CD4-positive, CD25-positive, alpha-beta regulatory T cell (primary cell): ENCODE results near the gene WNK3. TPM values are rescaled to one million over a fixed set of nuclear protein-coding genes. Genes with fewer than 3 reads are reported as not detected.

ENCODE experiments used
- ATAC-seq, 2 donors: fragments of 150-1000 bp; cut with Tn5 transposase; one replicate each; pipeline ENCODE4 v1.10.0; 2021; ENCODE audit warnings: low read depth in 2 of 2, moderate number of reproducible peaks in 2 of 2, moderate library complexity in 1 of 2
- DNase-seq, 3 donors: peaks; one replicate each; pipeline versions ENCODE4 v3.0.0 to v3.0.0-alpha.2; 2012 to 2022; ENCODE audit warnings: mixed read lengths in 1 of 3
- H3K27ac ChIP-seq: one replicate; pipeline ENCODE4 v1.7.0; 2013; ENCODE audit warnings: mild to moderate bottlenecking, low read length; ENCODE audit not compliant: insufficient read depth, poor library complexity, severe bottlenecking
- H3K27me3 ChIP-seq: one replicate; pipeline ENCODE4 v1.7.0; 2013; ENCODE audit warnings: low read length; ENCODE audit not compliant: control insufficient read depth, insufficient read depth
- H3K36me3 ChIP-seq: one replicate; pipeline ENCODE4 v1.7.0; 2013; ENCODE audit warnings: mild to moderate bottlenecking, low read length, moderate library complexity; ENCODE audit not compliant: control insufficient read depth, insufficient read depth
- H3K4me1 ChIP-seq: 2 replicates; pipeline ENCODE4 v1.7.0; 2013; ENCODE audit warnings: mild to moderate bottlenecking, low read length; ENCODE audit not compliant: insufficient read depth, control insufficient read depth, poor library complexity, severe bottlenecking
- H3K4me3 ChIP-seq: one replicate; pipeline ENCODE4 v1.7.0; 2013; ENCODE audit warnings: low read depth, mild to moderate bottlenecking, low read length, moderate library complexity
- H3K9me3 ChIP-seq, 2 experiments: 1 replicate in 1 of 2; 2 replicates in 1 of 2; pipeline ENCODE4 v1.7.0; 2013; ENCODE audit warnings: low read length in 2 of 2, mild to moderate bottlenecking in 1 of 2, moderate library complexity in 1 of 2; ENCODE audit not compliant: control insufficient read depth in 2 of 2
- H3K27ac Mint-ChIP-seq, 3 donors: one replicate each; pipeline ENCODE4 v1.8.0; 2020 to 2022; ENCODE audit warnings: mild to moderate bottlenecking in 3 of 3, mixed read lengths in 3 of 3, moderate library complexity in 2 of 3
- H3K27me3 Mint-ChIP-seq: one replicate; pipeline ENCODE4 v1.8.0; 2022; ENCODE audit warnings: mild to moderate bottlenecking, mixed read lengths
- H3K36me3 Mint-ChIP-seq: one replicate; pipeline ENCODE4 v1.8.0; 2020; ENCODE audit warnings: mixed read lengths
- H3K4me1 Mint-ChIP-seq, 4 donors: one replicate each; pipeline ENCODE4 v1.8.0; 2020 to 2022; ENCODE audit warnings: mixed read lengths in 4 of 4, mild to moderate bottlenecking in 1 of 4
- H3K4me3 Mint-ChIP-seq, 4 donors: one replicate each; pipeline ENCODE4 v1.8.0; 2020 to 2022; ENCODE audit warnings: mild to moderate bottlenecking in 4 of 4, mixed read lengths in 4 of 4, moderate library complexity in 3 of 4
- H3K9me3 Mint-ChIP-seq, 7 donors: one replicate each; pipeline ENCODE4 v1.8.0; 2020 to 2022; ENCODE audit warnings: mixed read lengths in 7 of 7, mild to moderate bottlenecking in 3 of 7, moderate library complexity in 2 of 7
- polyA plus RNA-seq, 4 donors: library from polyadenylated mRNA; unstranded; fragments of 300-500 nt; fragmentation: Illumina TruSeq; gene quantifications; one replicate each; pipeline ENCODE4 v1.2.3, GENCODE V29; 2021
- total RNA-seq: library from RNA; stranded (reverse); gene quantifications from one replicate; pipeline ENCODE4 v1.2.3, GENCODE V29; 2022

The WNK3 gene
- total and polyA plus RNA-seq, 5 donors from 2014 or later, result 0.06 TPM; not detected in 4

- Mint-ChIP-seq H3K36me3 (peaks cover 12% of the 10 kb centered on the region), H3K4me1 (peaks cover 0 to 57% (median 45%) of the 10 kb centered on the region in 4 donors)
- DNase-seq, result no peak
Measured at GRCh38 chrX:54178100-54178940, 179.5 kb downstream of the WNK3 start.

GRCh38 chrX:54177306-54177705 is 180.5 kb downstream of the WNK3 start:
- Mint-ChIP-seq H3K9me3 (no peaks in the 10 kb centered on the region), H3K36me3 (peaks cover 12% of the 10 kb centered on the region), H3K4me3 (peak overlapping the region in 1 of 4 donors; percentile 16), H3K27me3 (no peaks in the 10 kb centered on the region), H3K27ac (no peak overlapping the region), H3K4me1 (peaks cover 0 to 57% (median 45%) of the 10 kb centered on the region in 4 donors)
- DNase-seq (no peak), ATAC-seq (no peak)
- Histone ChIP-seq H3K36me3 (no peaks in the 10 kb centered on the region), H3K27me3 (no peaks in the 10 kb centered on the region), H3K9me3 (no peaks in the 10 kb centered on the region), H3K27ac (no peak overlapping the region), H3K4me3 (no peak overlapping the region), H3K4me1 (peaks cover 24% of the 10 kb centered on the region)

More at GRCh38 chrX:54178100-54178940, 179.5 kb downstream of the WNK3 start:
- no peaks in the 10 kb centered on the region for H3K27me3 ChIP-seq
- H3K4me3 ChIP-seq, result no peak overlapping the region
- no peak for ATAC-seq
- H3K9me3 ChIP-seq, result no peaks in the 10 kb centered on the region
- peaks cover 24% of the 10 kb centered on the region for H3K4me1 ChIP-seq
- H3K36me3 ChIP-seq, result no peaks in the 10 kb centered on the region
- Mint-ChIP-seq H3K4me3 (peak overlapping the region in 1 of 4 donors; percentile 16), H3K27ac (no peak overlapping the region), H3K27me3 (no peaks in the 10 kb centered on the region), H3K9me3 (no peaks in the 10 kb centered on the region)
- H3K27ac ChIP-seq, result no peak overlapping the region

DNA sequence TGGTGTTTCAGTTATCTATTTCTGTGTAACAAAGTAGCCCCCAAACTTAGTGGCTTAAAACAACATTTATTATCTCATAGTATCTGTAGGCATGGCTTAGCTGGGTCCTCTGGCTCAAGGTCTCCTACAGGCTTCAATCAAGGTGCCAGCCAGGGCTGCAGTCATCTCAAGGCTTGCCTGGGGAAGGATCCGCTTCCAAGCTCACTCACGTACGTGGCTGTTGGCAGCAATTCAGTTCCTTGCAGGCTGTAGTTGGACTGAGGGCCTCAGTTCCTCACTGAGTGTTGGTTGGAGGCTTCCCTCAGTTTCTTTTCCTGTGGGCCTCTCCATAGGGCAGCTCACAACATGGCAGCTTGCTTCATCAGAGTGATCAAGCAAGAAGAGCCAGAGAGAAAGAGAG is 184.1 kb downstream of the WNK3 start:
- no peak overlapping the region for H3K4me3 ChIP-seq
- peaks cover 1% of the 10 kb centered on the region for H3K4me1 ChIP-seq
- Mint-ChIP-seq H3K9me3 (no peaks in the 10 kb centered on the region), H3K4me1 (peaks cover 0 to 22% (median 19%) of the 10 kb centered on the region in 4 donors), H3K4me3 (no peak overlapping the region), H3K36me3 (peaks cover 12% of the 10 kb centered on the region), H3K27ac (no peak overlapping the region), H3K27me3 (no peaks in the 10 kb centered on the region)
- H3K9me3 ChIP-seq, result no peaks in the 10 kb centered on the region
- no peak for DNase-seq
- no peaks in the 10 kb centered on the region for H3K36me3 ChIP-seq
- H3K27me3 ChIP-seq, result no peaks in the 10 kb centered on the region
- no peak for ATAC-seq
- no peak overlapping the region for H3K27ac ChIP-seq

GRCh38 chrX:54172455-54172854 is 185.4 kb downstream of the WNK3 start:
- no peak for ATAC-seq
- H3K36me3 Mint-ChIP-seq, result peaks cover 12% of the 10 kb centered on the region

DNA sequence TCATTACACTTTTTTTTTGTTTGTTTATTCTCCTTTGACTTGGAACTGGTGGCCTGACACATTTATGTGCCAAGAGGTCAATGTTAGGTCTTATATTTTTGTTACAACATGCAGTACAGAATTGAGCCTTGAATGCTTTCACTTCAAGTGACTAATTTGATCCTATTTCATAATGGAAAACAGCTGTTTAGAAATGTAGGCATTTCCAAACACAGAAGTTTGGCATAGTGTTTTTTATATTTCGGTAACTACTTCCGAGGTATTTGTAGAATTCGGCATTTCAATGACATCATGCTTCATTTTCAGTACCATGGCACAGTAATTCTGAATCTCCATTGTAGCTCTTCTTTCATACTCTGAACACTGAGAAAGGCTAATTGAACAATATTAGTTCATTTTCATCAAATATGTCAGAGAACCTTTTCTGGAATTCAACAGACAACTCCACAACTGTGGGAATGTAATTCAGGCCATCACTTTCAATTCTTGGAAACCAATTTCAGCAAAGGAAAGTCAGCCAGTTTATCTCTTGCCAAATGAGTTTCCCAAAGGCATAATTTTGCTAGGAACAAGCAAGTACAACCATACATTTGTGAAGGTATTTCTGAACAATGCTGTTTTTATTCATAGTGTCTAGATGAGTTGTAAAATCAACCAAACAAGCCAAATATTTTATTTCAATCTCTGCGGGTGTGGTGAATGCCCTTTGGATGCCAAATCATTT is 186.2 kb downstream of the WNK3 start:
- H3K36me3 Mint-ChIP-seq, result peaks cover 6% of the 10 kb centered on the region
- no peaks in the 10 kb centered on the region for H3K9me3 Mint-ChIP-seq
- H3K4me1 Mint-ChIP-seq, result peaks cover 0 to 8% (median 2%) of the 10 kb centered on the region in 4 donors
- no peak overlapping the region for H3K4me3 Mint-ChIP-seq
- ATAC-seq (no peak), DNase-seq (no peak)
- Histone ChIP-seq H3K4me1 (no peaks in the 10 kb centered on the region), H3K27ac (no peak overlapping the region), H3K36me3 (no peaks in the 10 kb centered on the region), H3K4me3 (no peak overlapping the region), H3K9me3 (no peaks in the 10 kb centered on the region), H3K27me3 (no peaks in the 10 kb centered on the region)
- no peak overlapping the region for H3K27ac Mint-ChIP-seq
- H3K27me3 Mint-ChIP-seq, result no peaks in the 10 kb centered on the region

More at GRCh38 chrX:54172455-54172854, 185.4 kb downstream of the WNK3 start:
- no peak overlapping the region for H3K4me3 Mint-ChIP-seq
- no peaks in the 10 kb centered on the region for H3K27me3 Mint-ChIP-seq
- no peaks in the 10 kb centered on the region for H3K9me3 ChIP-seq
- no peaks in the 10 kb centered on the region for H3K27me3 ChIP-seq
- H3K4me3 ChIP-seq, result no peak overlapping the region
- peaks cover 0 to 16% (median 9%) of the 10 kb centered on the region in 4 donors for H3K4me1 Mint-ChIP-seq
- H3K27ac Mint-ChIP-seq, result no peak overlapping the region
- no peaks in the 10 kb centered on the region for H3K9me3 Mint-ChIP-seq
- H3K36me3 ChIP-seq, result no peaks in the 10 kb centered on the region
- DNase-seq, result no peak
- no peak overlapping the region for H3K27ac ChIP-seq
- H3K4me1 ChIP-seq, result no peaks in the 10 kb centered on the region

- H3K9me3 Mint-ChIP-seq, result no peaks in the 10 kb centered on the region
Measured at GRCh38 chrX:54171091-54171490, 186.8 kb downstream of the WNK3 start.

DNA sequence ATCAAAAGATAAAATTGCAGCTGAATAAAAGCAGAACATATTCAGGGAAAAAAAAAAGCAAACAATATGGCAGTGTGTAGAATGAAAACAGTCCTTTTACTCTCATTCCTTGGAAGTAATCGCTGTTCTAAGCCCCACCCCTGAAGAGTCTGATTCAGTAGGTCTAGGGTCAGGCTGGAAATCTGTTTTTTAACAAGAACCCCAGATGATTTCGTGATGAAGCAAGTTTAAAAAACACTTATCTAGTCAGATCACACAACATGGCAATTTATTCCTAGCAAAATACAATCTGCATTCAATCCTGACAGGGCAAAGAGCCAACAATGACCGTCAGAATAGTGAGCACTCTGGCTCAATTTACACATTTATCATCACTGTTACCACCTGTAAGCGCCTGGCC is 190.9 kb downstream of the WNK3 start:
- Mint-ChIP-seq H3K36me3 (no peaks in the 10 kb centered on the region), H3K27ac (no peak overlapping the region), H3K4me3 (no peak overlapping the region), H3K27me3 (no peaks in the 10 kb centered on the region), H3K4me1 (peaks cover 0 to 2% (median 0%) of the 10 kb centered on the region in 4 donors), H3K9me3 (no peaks in the 10 kb centered on the region)
- Histone ChIP-seq H3K4me1 (no peaks in the 10 kb centered on the region), H3K27me3 (no peaks in the 10 kb centered on the region), H3K9me3 (no peaks in the 10 kb centered on the region), H3K36me3 (no peaks in the 10 kb centered on the region), H3K27ac (no peak overlapping the region), H3K4me3 (no peak overlapping the region)
- no peak for ATAC-seq
- no peak for DNase-seq

More at GRCh38 chrX:54171091-54171490, 186.8 kb downstream of the WNK3 start:
- Mint-ChIP-seq H3K27me3 (no peaks in the 10 kb centered on the region), H3K27ac (no peak overlapping the region), H3K4me1 (peaks cover 0 to 6% (median 1%) of the 10 kb centered on the region in 4 donors), H3K36me3 (peaks cover 3% of the 10 kb centered on the region), H3K4me3 (no peak overlapping the region)
- no peak for ATAC-seq
- Histone ChIP-seq H3K4me1 (no peaks in the 10 kb centered on the region), H3K4me3 (no peak overlapping the region), H3K9me3 (no peaks in the 10 kb centered on the region), H3K27me3 (no peaks in the 10 kb centered on the region), H3K27ac (no peak overlapping the region), H3K36me3 (no peaks in the 10 kb centered on the region)
- DNase-seq, result no peak
